K562 (cell line): ENCODE results near the gene PIAS3. TPM values are rescaled to one million over a fixed set of nuclear protein-coding genes. Genes with fewer than 3 reads are reported as not detected.

Source experiments
- CHD1 ChIP-seq: fragments of 200-600 bp; sonication (generic); IDR thresholded peaks from one replicate; pipeline ENCODE4 v1.6.1; 2012; ENCODE audit warnings: mild to moderate bottlenecking, moderate library complexity, low read length, inconsistent platforms
- GTF2B ChIP-seq: IDR thresholded peaks from 2 replicates; pipeline ENCODE4 v1.6.1; 2011; ENCODE audit not compliant: insufficient read length; ENCODE audit errors: extremely low read depth
- PHB2 ChIP-seq: fragments of 450-650 bp; IDR thresholded peaks from 2 replicates; pipeline ENCODE4 v1.6.1; 2017; ENCODE audit warnings: low read depth
- PRDM10 ChIP-seq: fragments of 450-650 bp; IDR thresholded peaks from 2 replicates; pipeline ENCODE4 v1.6.1; 2018; ENCODE audit not compliant: partially characterized antibody
- REST ChIP-seq, 2 experiments: fragments of 450-650 bp; formaldehyde crosslinking in 1 of 2; IDR thresholded peaks; 2 replicates each; pipeline versions ENCODE4 v1.4.0 to v1.6.1; 2014 to 2020; ENCODE audit warnings: mild to moderate bottlenecking in 2 of 2, borderline replicate concordance in 1 of 2, low read depth in 1 of 2
- SAFB2 ChIP-seq: fragments of 200-400 bp; formaldehyde crosslinking; IDR thresholded peaks from 2 replicates; pipeline ENCODE4 v1.6.1; 2018; ENCODE audit warnings: borderline replicate concordance, low read length, low read depth, moderate library complexity; ENCODE audit not compliant: severe bottlenecking
- TAF1 ChIP-seq: IDR thresholded peaks from 2 replicates; pipeline ENCODE4 v1.6.1; 2011; ENCODE audit warnings: mild to moderate bottlenecking, low read length, moderate library complexity; ENCODE audit not compliant: insufficient read depth, control insufficient read depth, severe bottlenecking; ENCODE audit errors: extremely low read depth
- TBL1XR1 ChIP-seq, 2 experiments: IDR thresholded peaks; 2 replicates each; pipeline ENCODE4 v1.6.1; 2012; ENCODE audit warnings: improper control_type of control experiment in 2 of 2, low read length in 2 of 2, mild to moderate bottlenecking in 1 of 2
- USF2 ChIP-seq: sonication (generic); formaldehyde crosslinking; IDR thresholded peaks from 2 replicates; pipeline ENCODE4 v1.5.0; 2020; ENCODE audit warnings: missing genetic modification reagents
- ZNF507 ChIP-seq: conservative IDR thresholded peaks from 2 replicates; pipeline ENCODE4 v1.6.1; 2017; ENCODE audit warnings: missing genetic modification characterization, missing compliant biosample characterization
- polyA plus RNA-seq, 8 experiments: library from polyadenylated mRNA; depleted of rRNA in 4 of 8; stranded (reverse) in 5 of 8; unstranded in 3 of 8; fragments of >200 nt; fragmentation: Nextera tagmentation in 2 of 8; fragmentation: Illumina TruSeq in 1 of 8; extraction: Ambion mirVana in 2 of 8; extraction: Trizol in 1 of 8; gene quantifications; 2 replicates each; pipeline versions ENCODE4 v1.2.1 to v1.2.3, GENCODE V29; 2011 to 2014; ENCODE audit warnings: inconsistent platforms in 1 of 8, missing spikeins in 1 of 8
- total RNA-seq, 7 experiments: library from RNA; depleted of rRNA in 6 of 7; stranded (reverse); fragments of >200 nt in 6 of 7; fragmentation: Illumina TruSeq in 2 of 7; extraction: Trizol in 2 of 7; gene quantifications; 2 replicates each; pipeline versions ENCODE4 v1.2.1 to v1.2.3, GENCODE V29; 2011 to 2021; ENCODE audit warnings: low replicate concordance in 1 of 7

Gene PIAS3
- total and polyA plus RNA-seq, 9 of the 15 experiments (the other 6 are each of a cell fraction or from before 2014, with no cell fraction given) = 1.1 to 25.6 (median 7.9) TPM

GRCh38 chr1:145823565-145824498, 35.0 kb downstream of the PIAS3 start, which contains the start of the genes POLR3C and RNF115 (continued):
- TF ChIP-seq REST (IDR thresholded peaks at IDR 0.05; ENCODE audit: borderline replicate concordance) (peak; percentile 46; the same call in 1 of the 2 replicates), REST (CRISPR knock-in tag; IDR thresholded peaks at IDR 0.05; ENCODE audit: low read depth) (0 out of 2 replicates have a peak, but pooled peaks have one; percentile 32), ZNF507 (tag) (no peak), TAF1 (peak; percentile 89), USF2 (CRISPR knock-in tag) (peak; percentile 86), SAFB2 (no peak), PHB2 (0 out of 2 replicates have a peak, but pooled peaks have one; percentile 21), TBL1XR1 (IDR thresholded peaks at IDR 0.05; ENCODE audit: low read length in 2 of 2) (no peak), CHD1 (peak; percentile 4), PRDM10 (peak; percentile 58), GTF2B (no peak)
